Activated T-cell treated with anti-CD3 and anti-CD28 coated beads for 24 hours (primary cell): ENCODE measurements around the gene ROCK2.
"Not testable (repeated sequence)": the region's sequence is repeated elsewhere in the genome, so short reads cannot be mapped to it uniquely, and the experiment has no call there.

Experiments used
- DNase-seq: peaks from one replicate; pipeline ENCODE4 v3.0.0-alpha.2; 2020; ENCODE audit warnings: low read depth

The ROCK2 gene

DNA sequence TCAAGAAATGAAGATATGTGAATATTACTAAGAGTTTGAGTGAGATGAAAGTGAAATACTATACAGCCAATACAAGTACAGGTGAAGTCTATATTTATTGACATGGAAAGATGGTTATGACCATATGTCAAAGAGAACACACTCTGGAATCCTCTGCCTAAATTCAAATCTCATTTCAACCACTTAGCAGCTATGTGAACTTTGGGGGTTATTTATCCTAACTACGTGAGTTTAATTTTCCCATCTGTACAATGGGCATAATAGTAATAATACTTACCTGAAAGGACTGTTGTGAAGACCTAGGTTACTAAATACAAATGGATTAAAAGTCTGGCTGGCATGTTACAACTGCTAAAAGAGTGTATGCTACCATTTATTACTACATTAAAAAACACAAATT is 79.6 kb downstream of the ROCK2 start:
- DNase-seq = no peak

DNA sequence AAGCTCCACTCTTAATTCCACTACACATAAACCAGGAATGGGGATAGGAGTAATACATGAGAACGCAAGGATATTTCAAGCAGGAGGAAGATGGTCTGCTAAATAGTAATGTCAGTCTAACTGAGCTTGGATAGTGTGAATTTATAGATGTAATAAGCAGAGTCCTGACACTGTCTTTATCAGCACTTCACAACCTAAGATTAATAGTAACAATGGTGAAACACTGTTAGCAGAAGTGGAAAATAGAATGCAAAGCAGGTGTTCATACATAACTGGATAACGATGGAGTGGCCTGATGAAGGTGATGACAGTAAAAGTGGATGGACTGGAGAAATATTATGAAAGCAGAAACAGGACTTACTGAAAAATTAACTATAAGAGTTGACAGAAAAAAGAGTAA is 80.4 kb downstream of the ROCK2 start:
- no peak for DNase-seq

DNA sequence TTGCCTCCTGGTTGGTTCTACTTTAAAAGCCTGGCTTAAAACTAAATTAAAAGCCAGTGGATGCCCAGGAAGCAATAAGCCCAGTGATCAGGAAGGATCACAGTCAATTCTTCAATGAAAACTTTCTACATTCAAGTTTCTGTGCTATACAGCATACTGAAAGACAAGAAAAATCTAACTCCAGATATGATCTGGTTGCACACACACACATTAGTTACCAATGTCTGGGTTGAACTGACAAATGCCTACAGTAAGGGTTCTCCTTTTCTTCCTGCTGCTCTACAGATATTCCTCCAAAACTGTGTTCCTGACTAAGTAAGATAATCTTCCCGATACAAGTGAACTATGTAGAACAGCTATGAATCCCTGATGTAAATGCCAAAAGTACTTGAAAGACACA is 81.3 kb downstream of the ROCK2 start:
- DNase-seq = no peak

DNA sequence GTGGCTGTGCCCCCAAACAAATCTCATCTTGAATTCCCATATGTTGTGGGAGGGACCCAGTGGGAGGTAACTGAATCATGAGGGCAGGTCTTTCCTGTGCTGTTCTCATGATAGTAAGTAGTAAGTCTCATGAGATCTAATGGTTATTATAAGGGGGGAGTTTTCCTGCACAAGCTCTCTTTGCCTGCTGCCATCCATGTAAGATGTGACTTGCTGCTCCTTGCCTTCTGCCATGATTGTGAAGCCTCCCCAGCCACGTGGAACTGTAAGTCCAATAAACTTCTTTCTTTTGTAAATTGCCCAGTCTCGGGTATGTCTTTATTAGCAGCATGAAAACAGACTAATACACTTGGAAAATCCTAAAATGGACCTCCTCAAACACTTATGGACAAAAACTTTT is 82.0 kb downstream of the ROCK2 start:
- DNase-seq = not testable (repeated sequence)

DNA sequence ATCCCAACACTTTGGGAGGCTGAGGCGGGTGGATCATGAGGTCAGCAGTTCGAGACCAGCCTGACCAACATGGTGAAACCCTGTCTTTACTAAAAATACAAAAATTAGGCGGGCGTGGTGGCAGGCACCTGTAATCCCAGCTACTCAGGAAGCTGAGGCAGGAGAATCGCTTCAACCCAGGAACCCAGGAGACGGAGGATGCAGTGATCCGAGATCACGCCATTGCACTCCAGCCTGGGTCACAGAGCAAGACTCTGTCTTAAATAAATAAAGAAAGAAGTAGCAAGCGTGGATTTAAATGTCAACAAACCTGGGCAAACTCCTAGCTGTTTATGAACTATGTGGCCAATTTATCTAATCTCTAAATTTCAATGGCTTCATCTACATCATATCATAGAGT is 82.9 kb downstream of the ROCK2 start:
- DNase-seq = not testable (repeated sequence)

DNA sequence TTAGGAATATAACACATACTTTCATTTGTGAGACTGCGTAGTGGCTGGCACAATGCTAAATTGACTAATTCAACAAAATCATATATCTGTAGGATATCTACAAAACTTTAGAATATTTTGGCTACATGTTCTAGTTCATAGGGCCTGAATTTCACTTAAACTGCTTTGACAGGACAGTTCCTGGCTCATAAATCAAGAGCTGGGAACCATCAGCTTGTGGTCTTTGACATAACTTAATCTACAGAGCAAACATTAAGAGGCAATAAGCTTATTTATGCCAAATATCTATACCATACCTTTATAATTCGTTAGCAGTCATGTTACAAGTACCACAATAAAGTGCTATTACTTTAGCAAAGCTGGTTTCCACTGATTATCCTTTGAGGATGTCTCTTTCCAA is 83.5 kb downstream of the ROCK2 start:
- no peak for DNase-seq

DNA sequence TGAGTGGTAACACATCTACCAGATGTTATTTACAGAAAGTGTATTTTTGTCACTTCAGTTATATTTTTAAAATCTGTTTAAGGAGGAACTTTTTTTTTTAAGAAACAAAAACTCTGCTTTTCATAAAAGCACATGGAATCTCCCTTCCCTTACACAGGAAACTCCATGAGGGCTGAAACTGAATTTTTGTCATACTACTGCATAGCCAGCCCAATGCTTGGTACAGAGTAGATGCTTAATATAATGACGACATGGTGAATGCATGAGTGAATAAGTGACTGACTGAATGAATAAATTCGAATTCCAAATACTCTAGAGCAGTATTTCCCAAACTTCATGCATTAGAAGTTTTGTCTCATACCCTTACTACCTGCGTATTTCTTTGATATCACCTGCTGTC is 86.5 kb downstream of the ROCK2 start:
- no peak for DNase-seq

DNA sequence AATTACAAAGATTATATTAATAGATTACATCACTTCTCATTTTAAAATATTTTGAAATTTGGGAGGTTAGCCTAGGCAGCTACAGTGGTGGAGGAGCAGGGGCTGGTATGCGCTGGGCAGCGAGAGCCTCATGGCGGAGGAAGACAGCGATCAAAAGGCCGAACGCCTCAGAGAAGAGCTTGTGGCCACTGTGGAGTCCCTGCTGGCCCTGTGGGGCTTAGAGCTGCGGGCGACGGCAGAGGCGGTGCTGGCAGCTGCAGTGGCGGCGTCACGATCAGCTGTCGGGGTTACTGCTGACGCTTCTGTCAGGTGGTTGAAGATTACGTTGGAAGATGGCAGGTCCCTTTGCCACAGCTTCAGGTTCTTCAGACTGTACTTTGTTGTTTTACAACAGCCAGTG is 87.4 kb downstream of the ROCK2 start:
- no peak for DNase-seq

DNA sequence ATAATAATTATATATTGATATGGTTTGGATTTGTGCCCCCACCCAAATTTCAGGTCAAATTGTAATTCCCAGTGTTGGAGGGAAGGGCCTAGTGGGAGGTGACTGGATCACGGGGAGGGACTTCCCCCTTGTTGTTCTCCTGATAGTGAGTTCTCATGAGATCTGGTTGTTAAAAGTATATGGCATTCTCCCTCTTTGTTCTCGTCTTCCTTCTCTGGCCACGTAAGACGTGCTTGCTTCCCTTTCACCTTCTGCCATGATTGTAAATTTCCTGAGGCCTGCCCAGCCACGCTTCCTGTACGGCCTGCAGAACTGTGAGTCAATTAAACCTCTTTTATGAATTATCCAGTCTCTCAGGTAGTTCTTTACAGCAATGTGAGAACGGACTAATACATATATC is 88.3 kb downstream of the ROCK2 start:
- DNase-seq = no peak

DNA sequence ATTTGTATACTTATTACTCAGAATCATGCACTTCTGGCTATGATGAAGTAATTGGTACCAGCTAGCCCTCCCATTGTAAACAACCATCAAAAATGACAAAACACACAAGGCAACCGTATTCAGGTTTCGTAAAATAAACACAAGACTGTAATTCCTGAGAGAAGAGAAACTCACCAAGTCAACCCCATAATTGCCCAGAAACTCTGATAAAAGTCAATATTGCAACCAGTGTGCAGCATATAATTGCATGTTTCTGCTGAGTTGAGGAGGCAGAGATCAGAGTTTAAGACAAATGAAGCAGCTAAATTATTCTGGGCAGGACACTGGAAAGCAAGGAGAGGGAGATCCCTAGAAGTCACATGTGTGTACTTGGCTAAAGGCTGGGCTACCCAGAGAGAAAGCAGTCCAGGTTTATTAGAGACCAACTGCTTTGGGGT is 90.3 kb downstream of the ROCK2 start:
- DNase-seq = no peak

DNA sequence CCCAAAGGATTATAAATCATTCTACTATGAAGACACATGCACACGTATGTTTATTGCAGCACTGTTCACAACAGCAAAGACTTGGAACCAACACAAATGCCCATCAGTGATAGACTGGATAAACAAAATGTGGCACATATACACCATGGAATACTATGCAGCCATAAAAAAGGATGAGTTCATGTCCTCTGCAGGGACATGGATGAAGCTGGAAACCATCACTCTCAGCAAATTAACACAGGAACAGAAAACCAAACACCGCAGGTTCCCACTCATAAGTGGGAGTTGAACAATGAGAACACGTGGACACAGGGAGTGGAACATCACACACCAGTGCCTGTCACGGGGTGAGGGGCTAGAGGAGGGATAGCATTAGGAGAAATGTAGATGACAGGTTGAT is 92.0 kb downstream of the ROCK2 start:
- not testable (repeated sequence) for DNase-seq

DNA sequence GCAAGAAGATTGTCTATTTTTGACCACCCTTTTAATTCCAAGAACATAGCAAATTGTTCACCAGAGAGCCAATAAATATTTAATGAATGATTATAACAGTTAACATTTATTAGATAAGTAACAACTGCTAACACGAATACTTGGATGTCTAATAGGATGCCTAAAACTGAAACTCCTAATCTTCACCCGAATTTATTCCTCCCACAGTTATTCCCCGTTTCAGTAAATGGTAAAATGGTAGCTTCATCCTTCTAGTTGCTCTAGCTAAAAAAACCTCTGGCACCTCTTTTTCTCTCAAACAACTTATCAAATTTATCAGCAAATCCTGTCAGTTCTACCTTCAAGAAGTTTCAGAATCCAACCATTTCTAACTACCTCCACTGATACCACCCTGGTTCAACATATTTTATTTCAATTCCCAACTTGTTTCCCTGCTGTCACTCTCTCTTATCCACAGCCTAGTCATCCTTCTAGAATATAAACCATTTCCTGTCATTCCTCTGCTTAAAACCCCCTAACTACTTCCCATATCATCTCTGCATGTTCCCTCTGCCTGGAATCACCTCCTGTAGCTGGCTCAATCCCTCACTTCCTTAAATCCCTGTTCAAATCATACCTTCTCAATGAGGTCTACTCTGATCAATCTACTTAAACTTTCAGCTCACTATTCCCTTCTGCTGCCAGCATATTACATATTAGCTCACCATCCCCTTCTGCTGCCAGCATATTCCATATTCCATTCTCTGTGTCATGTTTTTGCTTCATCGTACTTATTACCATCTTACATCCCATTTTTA is 93.8 kb downstream of the ROCK2 start:
- DNase-seq = no peak

DNA sequence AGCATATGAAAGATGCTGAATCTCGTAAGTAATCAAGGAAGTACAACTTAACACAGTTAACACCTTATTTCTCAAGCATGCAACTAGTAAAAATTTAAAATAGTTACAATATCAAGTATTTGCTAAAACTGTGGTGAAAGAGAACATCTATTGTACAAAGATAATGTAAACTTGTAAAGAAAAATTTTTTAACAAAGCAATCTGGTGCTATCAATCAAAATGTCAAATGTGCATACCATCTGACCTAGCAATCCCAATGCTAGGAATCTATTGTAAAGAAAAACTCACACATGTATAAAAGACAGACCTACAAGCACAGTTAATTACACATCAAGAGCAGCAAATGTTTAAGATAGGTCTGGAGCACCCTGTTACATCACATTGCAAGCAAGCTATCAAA is 99.1 kb downstream of the ROCK2 start:
- no peak for DNase-seq

DNA sequence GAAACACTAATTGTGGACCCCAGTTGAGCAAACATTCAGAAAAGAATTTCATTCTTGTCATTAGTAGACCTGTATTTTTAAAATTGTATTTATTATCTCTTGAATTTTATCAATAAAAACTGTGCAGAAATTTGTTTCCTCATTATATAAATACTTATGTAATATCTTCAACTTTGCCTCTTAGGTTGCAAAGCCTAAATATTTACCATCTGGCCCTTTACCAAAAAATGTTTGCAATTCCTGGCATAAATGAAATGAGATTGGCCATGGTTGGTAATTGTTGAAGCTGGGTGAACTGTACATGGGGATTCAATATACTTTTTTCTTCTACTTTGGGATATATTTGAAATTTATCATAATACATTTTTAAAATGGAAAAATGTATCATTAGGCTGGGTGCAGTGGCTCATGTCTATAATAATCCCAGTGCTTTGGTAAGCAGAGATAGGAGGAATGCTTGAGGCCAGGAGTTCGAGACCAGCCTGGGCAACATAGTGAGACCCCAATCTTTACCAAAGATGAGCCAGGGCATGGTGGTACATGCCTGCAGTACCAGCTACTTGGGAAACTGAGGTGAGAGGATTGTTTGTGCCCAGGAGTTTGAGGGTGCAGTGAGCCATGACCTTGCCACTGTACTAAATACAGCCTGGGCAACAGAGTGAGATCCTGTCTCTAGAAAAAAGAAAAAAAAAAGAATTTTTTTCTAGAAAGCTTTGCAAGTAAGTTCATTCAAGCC is 100.2 kb downstream of the ROCK2 start:
- DNase-seq = no peak

DNA sequence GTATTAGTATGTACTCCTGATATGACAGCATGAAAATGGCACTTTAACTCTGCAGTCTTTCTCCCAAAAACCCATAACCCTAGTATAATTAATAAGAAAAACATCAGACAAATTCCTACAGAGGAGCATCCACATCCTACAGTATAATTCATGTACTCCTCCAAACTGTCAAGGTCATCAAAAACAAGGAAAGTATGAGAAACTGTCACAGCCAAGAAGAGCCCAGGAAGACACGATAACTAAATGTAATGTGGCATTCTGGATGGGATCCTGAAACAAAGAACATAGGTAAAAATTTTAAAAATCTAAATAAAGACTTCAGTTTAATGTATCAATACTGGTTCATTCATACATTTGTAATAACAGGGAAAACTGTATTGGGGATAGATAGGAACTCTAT is 100.9 kb downstream of the ROCK2 start:
- DNase-seq = no peak

DNA sequence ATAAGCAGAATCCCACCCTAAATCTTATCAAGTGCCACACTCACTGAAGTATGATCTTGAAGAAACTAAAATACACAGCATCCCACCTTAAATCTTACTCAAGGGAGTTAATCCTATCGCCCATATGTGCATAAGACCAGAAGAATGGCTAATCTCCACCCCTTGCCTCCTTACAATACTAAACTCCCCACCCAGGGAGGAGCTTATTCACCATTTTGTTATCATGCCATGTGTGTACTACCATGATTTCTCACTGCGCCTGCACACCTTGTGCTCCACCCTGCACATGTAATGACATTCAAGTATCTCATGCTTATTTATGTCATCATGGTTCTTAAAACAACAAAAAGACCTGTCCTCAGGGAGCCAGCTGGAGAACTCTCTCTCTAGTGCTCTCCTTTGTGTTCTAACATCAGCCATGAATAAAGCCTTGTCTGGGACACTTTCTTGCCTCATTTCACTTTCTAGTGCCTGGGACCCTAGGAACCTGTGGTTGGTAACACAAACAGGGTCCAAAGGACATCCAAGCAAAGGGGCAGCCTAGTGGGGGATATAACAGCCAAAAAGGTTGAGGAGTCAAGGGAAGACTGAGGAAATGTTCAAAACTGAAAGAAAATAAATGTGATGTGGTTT is 101.8 kb downstream of the ROCK2 start:
- DNase-seq = no peak

DNA sequence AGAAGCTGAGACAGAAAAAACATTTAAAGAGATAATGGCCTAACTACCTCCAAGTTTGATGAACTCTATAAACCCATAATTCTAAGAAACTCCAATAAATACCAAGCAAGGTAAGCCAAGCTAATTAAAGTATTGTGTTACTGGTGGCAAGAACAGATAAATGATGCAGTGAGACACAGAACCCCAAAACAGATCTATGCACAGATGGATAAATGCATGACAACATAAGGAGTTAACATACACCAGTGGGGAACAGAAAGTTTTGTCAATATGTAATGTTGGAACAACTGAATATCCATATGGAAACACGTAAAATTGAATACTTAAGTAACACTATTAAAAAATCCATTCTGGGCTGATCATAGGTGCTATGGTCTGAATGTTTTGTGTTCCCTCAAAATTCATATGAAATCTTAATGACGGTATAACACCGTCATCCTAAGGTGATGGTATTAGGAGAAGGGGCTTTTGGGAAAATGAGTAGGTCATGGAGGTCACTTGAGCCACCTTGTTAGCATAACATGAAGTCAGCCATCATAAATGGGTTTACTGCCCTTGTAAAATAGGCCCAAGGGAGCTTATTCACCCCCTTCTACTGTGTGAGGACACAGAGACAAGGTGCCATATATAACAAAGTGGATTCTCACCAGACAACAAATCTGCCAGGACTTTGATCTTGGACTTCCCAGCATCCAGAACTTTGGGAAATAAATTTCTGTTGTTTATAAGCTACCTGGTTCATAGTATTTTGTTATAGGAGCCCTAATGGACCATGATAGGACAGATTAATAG is 102.8 kb downstream of the ROCK2 start:
- no peak for DNase-seq

DNA sequence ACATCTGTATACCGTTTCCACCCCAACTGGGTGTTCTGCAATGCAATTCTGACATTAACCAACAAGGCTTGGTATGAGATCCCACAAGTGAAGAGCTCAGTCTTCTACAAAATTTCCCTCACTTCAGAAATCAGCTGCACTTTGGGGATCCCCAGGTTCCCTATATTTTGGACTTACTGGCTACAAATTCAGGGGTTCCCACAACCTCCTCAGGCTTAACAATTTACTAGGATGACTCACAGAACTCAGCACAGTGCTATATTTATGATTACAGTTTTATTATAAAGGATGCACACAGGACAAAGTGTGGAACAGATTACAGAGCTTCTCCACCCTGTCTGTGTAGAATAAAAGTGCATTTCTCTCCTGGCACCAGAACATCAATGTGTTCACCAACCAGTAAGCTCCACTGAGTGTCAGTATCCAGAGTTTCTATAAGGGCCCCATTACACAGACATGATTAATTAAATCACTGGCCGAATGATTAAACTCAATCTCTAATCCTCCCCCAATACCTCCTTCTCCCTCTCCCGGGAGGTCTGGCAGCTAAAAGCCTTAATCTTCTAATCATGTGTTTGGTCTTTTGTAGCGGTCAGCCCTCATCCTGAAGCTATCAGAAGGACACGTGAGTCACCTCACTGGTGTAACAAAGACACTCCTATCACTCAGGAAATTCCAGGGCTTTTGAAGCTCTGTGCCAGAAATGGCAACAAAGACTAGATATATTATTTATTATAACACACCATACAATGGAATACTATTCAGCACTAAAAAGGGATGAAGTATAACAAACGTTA is 104.6 kb downstream of the ROCK2 start:
- no peak for DNase-seq

DNA sequence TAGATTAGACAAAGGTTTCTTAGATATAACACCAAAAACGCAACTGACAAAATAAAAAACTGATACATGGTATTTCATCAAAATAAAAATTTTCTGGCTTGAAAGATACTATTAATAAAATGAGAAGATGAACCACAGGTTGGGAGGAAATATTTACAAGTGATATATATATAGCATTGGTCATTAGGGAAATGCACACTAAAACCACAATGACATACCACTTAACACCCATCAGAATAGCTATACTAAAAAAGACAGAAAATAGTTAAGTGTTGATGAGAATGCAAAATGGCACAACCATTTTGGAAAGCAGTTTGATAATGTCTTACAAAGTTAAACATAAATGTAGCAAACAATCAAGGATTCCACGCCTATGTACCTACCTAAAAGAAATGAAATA is 105.3 kb downstream of the ROCK2 start:
- no peak for DNase-seq

DNA sequence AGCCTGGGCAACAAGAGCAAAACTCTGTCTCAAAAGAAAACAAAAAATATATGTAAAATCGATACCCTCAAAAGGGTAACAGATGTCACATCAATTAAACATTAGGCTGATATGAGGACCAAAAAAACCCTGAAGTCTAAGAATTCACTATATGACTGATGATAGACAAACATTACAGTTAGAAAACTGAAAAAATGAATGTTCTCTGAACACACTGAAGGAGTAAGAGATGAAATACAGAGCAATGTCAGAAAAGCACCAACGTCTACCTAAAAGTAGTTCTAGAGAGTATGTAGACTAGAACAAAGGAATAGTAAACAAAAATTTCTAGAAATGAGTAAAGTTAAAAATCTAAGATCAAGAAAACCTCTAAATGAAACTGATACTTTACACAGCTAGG is 107.3 kb downstream of the ROCK2 start:
- no peak for DNase-seq

DNA sequence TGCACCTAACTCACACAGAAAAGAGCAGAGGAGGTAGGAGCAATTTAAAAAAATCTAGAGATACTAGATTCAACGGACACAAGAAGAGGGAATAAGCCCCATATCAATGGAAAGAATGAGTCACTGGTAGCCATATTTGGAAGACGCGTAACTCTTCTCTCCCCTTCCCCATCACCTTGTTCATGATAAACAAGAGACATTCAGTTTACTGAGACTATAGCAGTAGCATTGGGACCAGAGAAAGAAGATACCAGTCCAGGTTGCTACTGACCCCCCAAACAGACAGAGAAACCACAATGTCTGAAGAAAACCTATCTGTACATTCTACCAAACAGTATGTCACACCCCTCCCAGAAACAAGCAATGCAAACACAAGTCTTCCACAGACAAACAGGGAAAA is 108.1 kb downstream of the ROCK2 start:
- DNase-seq = no peak

DNA sequence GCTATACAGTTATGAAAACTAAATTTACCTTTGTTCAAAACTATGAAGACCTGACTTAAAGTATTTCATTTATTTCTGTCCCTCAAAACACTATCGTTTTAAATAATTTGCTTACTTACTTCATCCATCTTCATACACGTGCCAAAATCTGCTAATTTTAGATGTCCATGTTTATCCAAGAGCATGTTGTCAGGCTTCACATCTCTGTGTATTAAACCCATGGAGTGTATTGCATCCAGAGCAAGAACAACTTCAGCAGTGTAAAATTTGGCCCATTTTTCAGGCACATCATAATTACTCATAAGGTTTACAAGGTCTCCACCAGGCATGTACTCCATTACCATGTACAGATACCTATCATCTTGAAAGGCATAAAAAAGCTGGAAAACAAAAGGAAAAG is 108.9 kb downstream of the ROCK2 start:
- no peak for DNase-seq
